Breast epithelium (tissue), 4 donors: ENCODE data around the gene GARS1. TPM values are rescaled to one million over a fixed set of nuclear protein-coding genes. Genes with fewer than 3 reads are reported as not detected.
A peak's percentile ranks its signal among the peaks of the same experiment; 100 is the strongest.

Source experiments
- DNase-seq, 2 donors: peaks; one replicate each; pipeline ENCODE4 v3.0.0-alpha.2; 2019; ENCODE audit warnings: low spot score in 2 of 2
- H3K27ac ChIP-seq, 2 donors: fragments of 200-600 bp; sonication (generic) in 1 of 2; one replicate each; pipeline ENCODE4 v1.5.1; 2016 to 2019; ENCODE audit warnings: mild to moderate bottlenecking in 1 of 2
- H3K27me3 ChIP-seq, 2 donors: fragments of 200-600 bp; sonication (generic) in 1 of 2; one replicate each; pipeline versions ENCODE4 v1.5.1 to v1.6.0; 2017 to 2019; ENCODE audit warnings: control low read depth in 1 of 2, mild to moderate bottlenecking in 1 of 2
- H3K36me3 ChIP-seq: fragments of 200-600 bp; one replicate; pipeline ENCODE4 v1.5.1; 2019
- H3K4me1 ChIP-seq, 2 donors: fragments of 200-600 bp; sonication (generic); one replicate each; pipeline ENCODE4 v1.5.1; 2016 to 2019; ENCODE audit warnings: control low read depth in 1 of 2
- H3K4me3 ChIP-seq, 3 donors: fragments of 200-600 bp; sonication (generic); 1 replicate in 2 of 3; 2 replicates in 1 of 3; pipeline ENCODE4 v1.5.1; 2016 to 2019; ENCODE audit warnings: mild to moderate bottlenecking in 3 of 3, moderate library complexity in 2 of 3
- H3K9me3 ChIP-seq, 2 donors: fragments of 200-600 bp; sonication (generic) in 1 of 2; one replicate each; pipeline ENCODE4 v1.5.1; 2016 to 2019; ENCODE audit warnings: control low read depth in 1 of 2
- POLR2A ChIP-seq: fragments of 450-650 bp; IDR thresholded peaks from one replicate; pipeline ENCODE4 v1.6.1; 2016; ENCODE audit warnings: antibody characterized with exemption, mild to moderate bottlenecking, moderate library complexity
- POLR2AphosphoS5 ChIP-seq, 3 donors: sonication (generic); formaldehyde crosslinking; IDR thresholded peaks; one replicate each; pipeline ENCODE4 v1.6.1; 2017; ENCODE audit warnings: antibody characterized with exemption in 3 of 3
- intact Hi-C: fragments of 100-400 bp; cut with DNase I; formaldehyde crosslinking; loops from one replicate; pipeline ENCODE4 v1.15.1; 2023; ENCODE audit warnings: low total_unique reads
- total RNA-seq, 3 donors: library from RNA; depleted of rRNA; stranded (reverse); fragments of >200 nt; gene quantifications; one replicate each; pipeline ENCODE4 v1.1.0, GENCODE V29; 2016
- TF ChIP-seq, protein P1 (sequence below), 3 donors: fragments of 450-650 bp; IDR thresholded peaks; one replicate each; pipeline ENCODE4 v1.5.1; 2016 to 2017; ENCODE audit warnings: antibody characterized with exemption in 3 of 3, mild to moderate bottlenecking in 3 of 3, moderate library complexity in 3 of 3

The GARS1 gene
- total RNA-seq, 3 donors from 2014 or later: 50.9 to 66.9 (median 56.8) TPM

DNA sequence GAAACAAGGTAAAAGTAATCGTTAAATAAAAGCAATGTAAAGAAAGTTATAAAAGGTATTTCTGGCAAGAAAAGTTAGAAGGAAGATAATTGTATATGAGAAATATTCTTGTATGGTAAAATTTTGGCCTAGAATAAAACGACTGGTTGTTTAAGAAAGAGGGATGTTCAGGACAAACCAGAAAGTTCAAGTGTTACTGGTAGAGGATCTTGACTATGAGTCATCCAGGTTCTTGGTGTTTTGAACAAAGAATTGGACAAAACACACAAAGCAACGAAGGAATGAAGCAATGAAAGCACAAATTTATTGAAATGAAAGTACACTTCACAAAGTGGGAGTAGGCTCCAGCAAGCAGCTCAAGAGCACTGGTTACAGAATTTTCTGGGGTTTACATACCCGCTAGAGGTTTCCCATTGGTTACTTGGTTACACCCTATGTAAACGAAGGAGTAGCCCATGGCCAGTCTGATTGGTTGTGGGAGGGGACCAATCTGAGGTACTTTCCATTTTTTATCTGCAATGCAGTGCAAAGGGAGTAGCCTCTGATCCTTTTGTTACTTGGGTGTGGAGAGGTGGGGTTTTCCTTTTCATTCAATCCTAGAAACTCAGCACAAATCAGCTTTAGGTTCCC is 22.4 kb upstream of the GARS1 start:
- Histone ChIP-seq H3K27ac (peak overlapping the region; percentile 37 to 61), H3K4me3 (no peak overlapping the region), H3K9me3 (no peaks in the 10 kb centered on the region), H3K36me3 (no peaks in the 10 kb centered on the region), H3K4me1 (no peaks in the 10 kb centered on the region), H3K27me3 (no peaks in the 10 kb centered on the region)
- DNase-seq: no peak
- intact Hi-C loops: no loop called here
- TF ChIP-seq POLR2AphosphoS5 (IDR thresholded peaks at IDR 0.05) (no peak), POLR2A (no peak)
- TF ChIP-seq, protein P1, sequence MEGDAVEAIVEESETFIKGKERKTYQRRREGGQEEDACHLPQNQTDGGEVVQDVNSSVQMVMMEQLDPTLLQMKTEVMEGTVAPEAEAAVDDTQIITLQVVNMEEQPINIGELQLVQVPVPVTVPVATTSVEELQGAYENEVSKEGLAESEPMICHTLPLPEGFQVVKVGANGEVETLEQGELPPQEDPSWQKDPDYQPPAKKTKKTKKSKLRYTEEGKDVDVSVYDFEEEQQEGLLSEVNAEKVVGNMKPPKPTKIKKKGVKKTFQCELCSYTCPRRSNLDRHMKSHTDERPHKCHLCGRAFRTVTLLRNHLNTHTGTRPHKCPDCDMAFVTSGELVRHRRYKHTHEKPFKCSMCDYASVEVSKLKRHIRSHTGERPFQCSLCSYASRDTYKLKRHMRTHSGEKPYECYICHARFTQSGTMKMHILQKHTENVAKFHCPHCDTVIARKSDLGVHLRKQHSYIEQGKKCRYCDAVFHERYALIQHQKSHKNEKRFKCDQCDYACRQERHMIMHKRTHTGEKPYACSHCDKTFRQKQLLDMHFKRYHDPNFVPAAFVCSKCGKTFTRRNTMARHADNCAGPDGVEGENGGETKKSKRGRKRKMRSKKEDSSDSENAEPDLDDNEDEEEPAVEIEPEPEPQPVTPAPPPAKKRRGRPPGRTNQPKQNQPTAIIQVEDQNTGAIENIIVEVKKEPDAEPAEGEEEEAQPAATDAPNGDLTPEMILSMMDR (IDR thresholded peaks at IDR 0.05): no peak

DNA sequence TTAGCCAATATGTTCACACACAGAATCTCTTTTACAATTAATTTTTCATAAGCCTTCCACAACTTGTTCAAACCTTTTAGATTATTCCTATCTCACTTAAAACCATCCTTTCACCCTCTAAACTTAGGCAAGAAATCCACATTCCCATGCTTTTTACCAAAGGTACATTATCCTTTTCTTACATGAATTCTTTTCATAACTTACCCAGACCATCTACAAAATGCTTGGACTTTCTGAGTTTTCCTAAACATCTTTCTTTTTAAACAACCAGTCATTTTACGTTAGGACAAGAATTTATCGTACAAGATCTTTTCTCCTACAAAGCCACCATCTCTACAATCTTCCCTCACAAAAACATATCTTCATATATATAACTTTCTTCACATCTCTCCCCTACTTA is 18.8 kb upstream of the GARS1 start:
- no peak for DNase-seq
- intact Hi-C loops: no loop called here
- TF ChIP-seq POLR2A (no peak), POLR2AphosphoS5 (IDR thresholded peaks at IDR 0.05) (no peak)
- TF ChIP-seq, protein P1 (IDR thresholded peaks at IDR 0.05): no peak
- H3K27me3 ChIP-seq: no peaks in the 10 kb centered on the region
- H3K4me1 ChIP-seq: no peaks in the 10 kb centered on the region
- no peaks in the 10 kb centered on the region for H3K9me3 ChIP-seq
- no peak overlapping the region for H3K27ac ChIP-seq
- no peaks in the 10 kb centered on the region for H3K36me3 ChIP-seq
- no peak overlapping the region for H3K4me3 ChIP-seq

DNA sequence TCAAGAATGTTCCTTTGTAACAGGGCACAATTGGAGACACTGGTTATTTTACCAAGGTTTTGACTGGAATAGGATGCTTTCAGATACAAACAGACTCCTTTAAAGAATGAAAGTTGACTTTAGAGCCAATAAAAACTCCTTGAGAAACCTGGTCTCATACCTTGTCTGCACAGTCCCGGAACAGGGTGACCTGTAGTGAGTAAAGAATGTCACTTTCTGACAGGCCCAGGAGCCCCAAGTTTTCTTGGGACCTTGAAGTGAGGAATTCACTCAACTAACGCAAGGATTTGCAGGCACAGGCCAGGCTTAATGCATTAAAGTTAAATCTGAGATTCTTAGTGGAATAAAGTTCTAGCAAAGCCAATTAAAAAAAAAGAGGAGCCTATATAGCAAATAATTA is 11.5 kb upstream of the GARS1 start:
- Histone ChIP-seq H3K27ac (no peak overlapping the region), H3K36me3 (no peaks in the 10 kb centered on the region)
- no peak for TF ChIP-seq POLR2A
- TF ChIP-seq, protein P1 (IDR thresholded peaks at IDR 0.05): no peak
- no peak for TF ChIP-seq POLR2AphosphoS5 (IDR thresholded peaks at IDR 0.05)

DNA sequence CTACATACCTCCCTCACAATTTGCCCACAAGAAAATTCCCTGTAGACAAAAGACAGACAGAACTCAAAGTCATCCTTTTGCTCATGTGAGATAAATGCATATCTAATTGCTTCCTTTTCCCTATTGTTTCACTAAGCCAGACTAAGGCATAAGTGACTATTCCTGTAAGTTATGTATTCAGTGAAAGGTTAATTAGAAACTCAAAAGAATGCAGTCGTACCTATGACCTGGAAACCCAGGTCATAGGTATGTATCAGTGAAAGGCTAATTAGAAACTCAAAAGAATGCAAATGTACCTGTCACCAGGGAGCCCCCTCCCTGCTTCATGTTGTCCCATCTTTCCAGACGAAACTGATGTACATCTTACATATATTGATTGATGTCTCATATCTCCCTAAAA is 10.3 kb upstream of the GARS1 start:
- H3K27ac ChIP-seq: no peak overlapping the region
- no peak for TF ChIP-seq POLR2A
- TF ChIP-seq POLR2AphosphoS5 (IDR thresholded peaks at IDR 0.05): no peak
- TF ChIP-seq, protein P1 (IDR thresholded peaks at IDR 0.05): no peak
- no peaks in the 10 kb centered on the region for H3K4me1 ChIP-seq
- intact Hi-C loops: no loop called here
- H3K36me3 ChIP-seq: no peaks in the 10 kb centered on the region
- H3K27me3 ChIP-seq: no peaks in the 10 kb centered on the region
- no peak overlapping the region for H3K4me3 ChIP-seq
- DNase-seq: no peak
- H3K9me3 ChIP-seq: no peaks in the 10 kb centered on the region

More for the DNA sequence above, 11.5 kb upstream of the GARS1 start:
- no peaks in the 10 kb centered on the region for H3K27me3 ChIP-seq
- H3K4me1 ChIP-seq: no peaks in the 10 kb centered on the region
- no peak overlapping the region for H3K4me3 ChIP-seq
- H3K9me3 ChIP-seq: no peaks in the 10 kb centered on the region
- intact Hi-C loops: no loop called here
- no peak for DNase-seq

DNA sequence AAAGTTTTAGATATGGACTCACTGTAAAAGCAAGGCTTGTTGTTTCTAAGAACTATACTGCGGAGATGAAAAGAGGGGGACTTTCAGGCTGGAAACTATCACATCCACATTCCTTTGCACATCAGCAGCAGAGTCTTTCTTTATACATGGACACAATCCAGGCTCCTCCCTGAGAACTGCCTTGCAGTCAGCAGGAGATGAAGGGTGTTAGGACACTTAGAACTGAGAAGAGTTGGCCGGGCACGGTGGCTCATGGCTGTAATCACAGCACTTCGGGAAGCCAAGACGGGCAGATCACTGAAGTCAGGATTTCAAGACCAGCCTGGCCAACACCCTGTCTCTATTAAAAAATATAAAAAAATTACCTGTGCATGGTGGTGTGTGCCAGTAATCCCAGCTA is 9.7 kb upstream of the GARS1 start:
- H3K4me1 ChIP-seq: no peaks in the 10 kb centered on the region
- no peaks in the 10 kb centered on the region for H3K36me3 ChIP-seq
- DNase-seq: no peak
- H3K27ac ChIP-seq: no peak overlapping the region
- H3K4me3 ChIP-seq: no peak overlapping the region
- intact Hi-C loops: no loop called here
- H3K9me3 ChIP-seq: no peaks in the 10 kb centered on the region
- H3K27me3 ChIP-seq: no peaks in the 10 kb centered on the region
- no peak for TF ChIP-seq POLR2A
- TF ChIP-seq, protein P1 (IDR thresholded peaks at IDR 0.05): no peak
- TF ChIP-seq POLR2AphosphoS5 (IDR thresholded peaks at IDR 0.05): no peak
